Measurements from ENCODE around the gene SEMA4B. TPM values are rescaled to one million over a fixed set of nuclear protein-coding genes. Genes with fewer than 3 reads are reported as not detected.

Gene SEMA4B
- total and polyA plus RNA-seq, 2 of the 8 experiments (the other 6 are each of a cell fraction or from before 2014, with no cell fraction given), result 42.7 to 43.0 TPM

DNA sequence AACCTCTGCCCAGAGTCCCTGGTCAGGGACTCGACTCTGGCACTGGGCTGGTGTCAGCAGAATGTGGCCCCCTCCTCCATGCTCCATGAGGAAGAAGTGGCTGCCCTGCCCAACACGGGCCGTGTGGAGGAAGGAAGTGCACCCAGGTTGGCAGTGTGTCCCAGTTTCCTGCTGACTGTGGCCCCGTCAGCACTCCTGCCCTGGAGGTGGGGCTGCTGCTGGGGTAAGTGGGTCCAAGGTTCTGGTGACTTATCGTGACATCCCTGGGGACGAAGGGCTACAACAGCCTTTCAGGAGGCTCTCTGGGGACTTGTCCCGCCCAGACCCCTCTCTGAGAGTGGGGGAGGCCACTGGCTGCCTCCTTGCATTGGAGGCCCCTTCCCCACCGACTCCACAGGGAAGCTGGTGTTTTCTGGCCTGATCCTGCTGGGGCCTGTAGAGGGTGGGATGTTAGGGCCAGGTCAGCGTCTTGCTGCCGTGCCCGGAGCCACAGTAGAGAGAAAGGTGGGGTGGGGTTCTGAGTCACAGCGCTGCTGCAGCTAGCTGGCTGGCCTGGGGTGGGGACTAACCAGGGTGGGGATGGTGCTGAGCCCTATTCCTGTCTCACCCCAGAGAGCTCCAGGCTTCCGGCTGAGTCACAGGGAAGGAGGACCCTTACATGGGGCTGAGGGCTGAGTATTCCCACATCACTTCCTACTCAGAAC, 10.5 kb downstream of the SEMA4B start (continued):
- no peak for TF ChIP-seq KDM4A (IDR thresholded peaks at IDR 0.05; ENCODE audit: low read depth, low read length, severe bottlenecking)
- TF ChIP-seq SRF (IDR thresholded peaks at IDR 0.05; ENCODE audit: low read depth, low read length), result no peak
- no peak for TF ChIP-seq SP1 (IDR thresholded peaks at IDR 0.05; ENCODE audit: low read depth, low read length)
- no peak for TF ChIP-seq ZNF274 (IDR thresholded peaks at IDR 0.05; ENCODE audit: borderline replicate concordance, extremely low read depth, low read length)
- no peak for TF ChIP-seq TAF1 (IDR thresholded peaks at IDR 0.05; ENCODE audit: low read depth, low read length)
- TF ChIP-seq POU5F1 (IDR thresholded peaks at IDR 0.05; ENCODE audit: low read depth, low read length), result no peak
- no peak for TF ChIP-seq CHD7 (IDR thresholded peaks at IDR 0.05; ENCODE audit: insufficient replicate concordance, low read length)
- TF ChIP-seq SAP30 (IDR thresholded peaks at IDR 0.05; ENCODE audit: insufficient read depth, insufficient replicate concordance, low read length), result no peak
